ENCODE measurements around the gene PCDHGA1. TPM values are rescaled to one million over a fixed set of nuclear protein-coding genes. Genes with fewer than 3 reads are reported as not detected.
A peak's percentile ranks its signal among the peaks of the same experiment; 100 is the strongest.
"Not testable (repeated sequence)": the region's sequence is repeated elsewhere in the genome, so short reads cannot be mapped to it uniquely, and the experiment has no call there.

Gene PCDHGA1
- total RNA-seq, 1 experiment from 2014 or later, result 0.61 TPM

GRCh38 chr5:141382469-141383294, 52.4 kb downstream of the PCDHGA1 start, which contains the start of gene PCDHGA7:
TSS of gene PCDHGA7 (plus strand) at chr5:141382742. CDS start at chr5:141382900, 158 bp downstream.
- DNase-seq (ENCODE audit: low spot score), result no peak

- DNase-seq (ENCODE audit: low spot score), result no peak
Observed at GRCh38 chr5:141383345-141383744, 53.0 kb downstream of the PCDHGA1 start.

GRCh38 chr5:141384471-141385267, 54.4 kb downstream of the PCDHGA1 start:
- no peak for DNase-seq (ENCODE audit: low spot score)

DNA sequence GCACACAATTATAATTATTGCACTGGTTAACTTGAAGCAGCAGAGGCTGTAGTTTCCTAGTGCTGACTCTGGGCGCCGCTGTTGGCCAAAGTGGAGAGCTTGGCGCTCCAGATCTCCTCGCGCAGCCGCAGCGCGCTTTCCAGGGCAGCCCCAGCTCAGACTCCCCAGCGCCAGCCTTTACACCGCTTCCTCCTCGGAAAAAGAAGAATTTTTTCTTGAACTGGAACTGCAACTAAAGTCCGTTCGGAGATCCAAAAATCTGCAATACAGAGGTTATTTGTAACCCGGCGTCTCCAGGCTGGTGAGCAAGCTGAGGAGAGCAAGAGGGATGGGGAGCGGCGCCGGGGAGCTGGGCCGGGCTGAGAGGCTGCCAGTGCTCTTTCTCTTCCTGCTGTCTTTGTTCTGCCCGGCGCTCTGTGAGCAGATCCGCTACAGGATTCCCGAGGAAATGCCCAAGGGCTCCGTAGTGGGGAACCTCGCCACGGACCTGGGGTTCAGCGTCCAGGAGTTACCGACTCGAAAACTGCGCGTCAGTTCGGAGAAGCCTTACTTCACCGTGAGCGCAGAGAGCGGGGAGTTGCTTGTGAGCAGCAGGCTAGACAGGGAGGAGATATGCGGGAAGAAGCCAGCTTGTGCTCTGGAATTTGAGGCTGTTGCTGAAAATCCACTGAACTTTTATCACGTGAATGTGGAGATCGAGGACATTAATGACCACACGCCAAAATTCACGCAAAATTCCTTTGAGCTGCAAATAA, 57.4 kb downstream of the PCDHGA1 start, which contains the start of gene PCDHGB4:
PCDHGB4 (plus strand) TSS at position 142 of the 755 bp plus-strand sequence; CDS start at position 329, 187 bp downstream.
- not testable (repeated sequence) for DNase-seq (ENCODE audit: low spot score)

GRCh38 chr5:141388661-141389060, 58.3 kb downstream of the PCDHGA1 start:
- DNase-seq (ENCODE audit: low spot score), result no peak

DNA sequence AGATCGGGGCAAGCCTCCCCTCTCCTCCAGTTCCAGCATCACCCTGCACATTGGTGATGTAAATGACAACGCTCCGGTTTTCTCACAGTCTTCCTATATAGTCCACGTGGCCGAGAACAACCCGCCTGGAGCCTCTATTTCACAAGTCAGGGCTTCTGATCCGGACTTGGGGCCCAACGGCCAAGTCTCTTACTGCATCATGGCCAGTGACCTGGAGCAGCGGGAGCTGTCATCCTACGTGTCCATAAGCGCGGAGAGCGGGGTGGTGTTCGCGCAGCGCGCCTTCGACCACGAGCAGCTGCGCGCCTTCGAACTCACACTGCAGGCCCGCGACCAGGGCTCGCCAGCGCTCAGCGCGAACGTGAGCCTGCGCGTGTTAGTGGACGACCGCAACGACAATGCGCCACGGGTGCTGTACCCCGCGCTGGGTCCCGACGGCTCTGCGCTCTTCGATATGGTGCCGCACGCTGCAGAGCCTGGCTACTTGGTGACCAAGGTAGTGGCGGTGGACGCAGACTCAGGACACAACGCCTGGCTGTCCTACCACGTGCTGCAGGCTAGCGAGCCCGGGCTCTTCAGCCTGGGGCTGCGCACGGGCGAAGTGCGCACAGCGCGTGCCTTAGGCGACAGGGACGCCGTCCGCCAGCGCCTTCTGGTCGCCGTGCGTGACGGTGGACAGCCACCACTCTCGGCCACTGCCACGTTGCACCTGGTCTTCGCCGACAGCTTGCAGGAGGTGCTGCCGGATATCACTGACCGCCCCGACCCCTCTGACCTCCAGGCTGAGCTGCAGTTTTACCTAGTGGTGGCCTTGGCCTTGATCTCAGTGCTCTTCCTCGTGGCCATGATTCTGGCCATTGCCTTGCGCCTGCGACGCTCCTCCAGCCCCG, 59.1 kb downstream of the PCDHGA1 start:
- no peak for DNase-seq (ENCODE audit: low spot score)

GRCh38 chr5:141392429-141393198, 62.3 kb downstream of the PCDHGA1 start, which contains the start of gene PCDHGA8:
TSS of gene PCDHGA8 (plus strand) at chr5:141392633. CDS start at chr5:141392814, 181 bp downstream.
- no peak for DNase-seq (ENCODE audit: low spot score)

DNA sequence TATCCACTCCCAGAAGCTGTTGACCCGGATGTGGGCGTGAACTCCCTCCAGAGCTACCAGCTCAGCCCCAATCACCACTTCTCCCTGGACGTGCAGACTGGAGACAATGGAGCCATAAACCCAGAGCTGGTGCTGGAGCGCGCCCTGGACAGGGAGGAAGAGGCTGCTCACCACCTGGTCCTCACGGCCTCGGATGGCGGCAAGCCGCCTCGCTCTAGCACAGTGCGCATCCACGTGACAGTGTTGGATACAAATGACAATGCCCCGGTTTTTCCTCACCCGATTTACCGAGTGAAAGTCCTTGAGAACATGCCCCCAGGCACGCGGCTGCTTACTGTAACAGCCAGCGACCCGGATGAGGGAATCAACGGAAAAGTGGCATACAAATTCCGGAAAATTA, 63.0 kb downstream of the PCDHGA1 start:
- DNase-seq (ENCODE audit: low spot score), result no peak

GRCh38 chr5:141394401-141395187, 64.3 kb downstream of the PCDHGA1 start:
- not testable (repeated sequence) for DNase-seq (ENCODE audit: low spot score)

GRCh38 chr5:141397756-141398551, 67.6 kb downstream of the PCDHGA1 start, which contains the start of gene PCDHGB5:
TSS of gene PCDHGB5 (plus strand) at chr5:141397947. CDS start at chr5:141398128, 181 bp downstream.
- not testable (repeated sequence) for DNase-seq (ENCODE audit: low spot score)

GRCh38 chr5:141398608-141399007, 68.3 kb downstream of the PCDHGA1 start:
- DNase-seq (ENCODE audit: low spot score), result no peak

- no peak for DNase-seq (ENCODE audit: low spot score)
Observed at GRCh38 chr5:141399555-141400258, 69.4 kb downstream of the PCDHGA1 start.

DNA sequence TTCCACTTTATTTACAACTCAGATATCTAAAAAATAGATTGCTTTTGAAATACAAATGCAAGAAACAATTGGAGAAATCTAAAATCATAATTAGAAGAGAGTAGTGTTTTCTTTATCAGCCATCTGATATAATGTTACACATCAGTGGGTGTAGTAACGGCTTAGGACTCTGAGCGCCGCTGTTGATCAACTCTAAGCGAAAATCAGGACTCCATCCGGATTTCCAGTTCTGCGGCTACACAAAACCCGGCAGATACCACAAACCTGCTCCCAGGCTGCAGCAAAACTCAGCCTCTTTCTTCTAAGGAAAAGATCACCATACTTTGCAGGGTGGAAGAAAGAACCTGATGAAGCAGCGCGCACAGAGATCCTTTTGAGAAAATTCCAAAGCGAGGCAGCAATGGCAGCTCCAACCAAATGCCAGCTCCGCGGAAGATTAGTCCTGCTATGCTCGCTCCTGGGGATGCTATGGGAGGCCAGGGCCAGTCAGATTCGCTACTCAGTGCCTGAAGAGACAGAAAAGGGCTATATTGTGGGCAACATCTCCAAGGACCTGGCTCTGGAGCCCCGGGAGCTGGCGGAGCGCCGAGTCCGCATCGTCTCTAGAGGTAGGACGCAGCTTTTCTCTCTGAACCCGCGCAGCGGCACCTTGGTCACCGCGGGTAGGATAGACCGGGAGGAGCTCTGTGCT, 72.4 kb downstream of the PCDHGA1 start, which contains the start of gene PCDHGA9:
PCDHGA9 (plus strand) TSS at position 226 of the 691 bp plus-strand sequence; CDS start at position 401, 175 bp downstream.
- peak; percentile 48 for DNase-seq (ENCODE audit: low spot score)

- DNase-seq (ENCODE audit: low spot score), result no peak
Observed at GRCh38 chr5:141403387-141403786, 73.1 kb downstream of the PCDHGA1 start.

DNA sequence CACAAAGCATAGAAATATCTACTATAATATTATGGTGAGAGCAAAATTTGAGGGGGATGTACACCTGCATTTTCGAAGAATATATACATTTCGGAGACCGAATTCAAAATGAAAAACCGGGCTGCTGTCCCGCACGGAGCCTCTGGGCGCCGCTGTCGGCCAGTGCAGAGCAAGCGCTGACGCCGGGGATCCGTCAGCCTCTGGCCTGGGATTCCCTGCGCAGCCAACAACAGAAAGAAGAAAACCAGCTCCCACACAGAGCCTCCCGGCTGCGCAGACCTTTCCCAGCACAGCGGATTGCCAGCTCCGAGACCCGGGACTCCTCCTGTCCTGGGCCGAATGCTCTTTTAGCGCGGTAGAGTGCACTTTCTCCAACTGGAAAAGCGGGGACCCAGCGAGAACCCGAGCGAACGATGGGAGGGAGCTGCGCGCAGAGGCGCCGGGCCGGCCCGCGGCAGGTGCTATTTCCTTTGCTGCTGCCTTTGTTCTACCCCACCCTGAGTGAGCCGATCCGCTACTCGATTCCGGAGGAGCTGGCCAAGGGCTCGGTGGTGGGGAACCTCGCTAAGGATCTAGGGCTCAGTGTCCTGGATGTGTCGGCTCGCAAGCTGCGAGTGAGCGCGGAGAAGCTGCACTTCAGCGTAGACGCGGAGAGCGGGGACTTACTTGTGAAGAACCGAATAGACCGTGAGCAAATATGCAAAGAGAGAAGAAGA, 77.6 kb downstream of the PCDHGA1 start, which contains the start of gene PCDHGB6:
PCDHGB6 (plus strand) TSS at position 232 of the 716 bp plus-strand sequence; CDS start at position 414, 182 bp downstream.
- not testable (repeated sequence) for DNase-seq (ENCODE audit: low spot score)
